Bronchial epithelial cell (primary cell): Measurements from ENCODE around the gene RADIL. TPM values are rescaled to one million over a fixed set of nuclear protein-coding genes. Genes with fewer than 3 reads are reported as not detected.

Experiments
- DNase-seq: peaks from one replicate; pipeline ENCODE4 v3.0.0-alpha.2; 2010; ENCODE audit warnings: low read depth
- FAIRE-seq: peaks from 2 replicates; lab custom pipeline; 2011; peaks lifted over from hg19 to GRCh38; lab: Jason Lieb, UNC
- H3K27me3 ChIP-seq: 2 replicates; pipeline ENCODE4 v1.5.1; 2011; ENCODE audit warnings: low read length; ENCODE audit not compliant: control insufficient read depth, insufficient read depth
- H3K36me3 ChIP-seq: 2 replicates; pipeline ENCODE4 v1.5.1; 2011; ENCODE audit warnings: low read length; ENCODE audit not compliant: control insufficient read depth, insufficient read depth
- H3K4me3 ChIP-seq: 2 replicates; pipeline ENCODE4 v1.5.1; 2011; ENCODE audit warnings: mild to moderate bottlenecking, low read depth, low read length, control low read depth
- CTCF ChIP-seq: IDR thresholded peaks from 2 replicates; pipeline ENCODE4 v1.5.1; 2011; ENCODE audit warnings: mild to moderate bottlenecking, moderate library complexity, low read length, control low read depth, inconsistent platforms; ENCODE audit not compliant: insufficient read depth, severe bottlenecking
- total RNA-seq: library from RNA; depleted of rRNA; stranded (reverse); fragments of >200 nt; gene quantifications from 2 replicates; pipeline ENCODE4 v1.2.1, GENCODE V29; 2014

RADIL gene
- total RNA-seq, 1 donor from 2014 or later, result under 0.01 TPM

- FAIRE-seq (peak; percentile 85), DNase-seq (no peak)
- Histone ChIP-seq H3K4me3 (no peak overlapping the region), H3K27me3 (no peaks in the 10 kb centered on the region), H3K36me3 (no peaks in the 10 kb centered on the region)
- no peak for TF ChIP-seq CTCF
Measured at GRCh38 chr7:4800926-4801838, 82.3 kb downstream of the RADIL start.

- Histone ChIP-seq H3K4me3 (no peak overlapping the region), H3K36me3 (no peaks in the 10 kb centered on the region), H3K27me3 (no peaks in the 10 kb centered on the region)
- FAIRE-seq (no peak), DNase-seq (no peak)
- no peak for TF ChIP-seq CTCF
Measured at GRCh38 chr7:4800487-4800886, 83.0 kb downstream of the RADIL start.

DNA sequence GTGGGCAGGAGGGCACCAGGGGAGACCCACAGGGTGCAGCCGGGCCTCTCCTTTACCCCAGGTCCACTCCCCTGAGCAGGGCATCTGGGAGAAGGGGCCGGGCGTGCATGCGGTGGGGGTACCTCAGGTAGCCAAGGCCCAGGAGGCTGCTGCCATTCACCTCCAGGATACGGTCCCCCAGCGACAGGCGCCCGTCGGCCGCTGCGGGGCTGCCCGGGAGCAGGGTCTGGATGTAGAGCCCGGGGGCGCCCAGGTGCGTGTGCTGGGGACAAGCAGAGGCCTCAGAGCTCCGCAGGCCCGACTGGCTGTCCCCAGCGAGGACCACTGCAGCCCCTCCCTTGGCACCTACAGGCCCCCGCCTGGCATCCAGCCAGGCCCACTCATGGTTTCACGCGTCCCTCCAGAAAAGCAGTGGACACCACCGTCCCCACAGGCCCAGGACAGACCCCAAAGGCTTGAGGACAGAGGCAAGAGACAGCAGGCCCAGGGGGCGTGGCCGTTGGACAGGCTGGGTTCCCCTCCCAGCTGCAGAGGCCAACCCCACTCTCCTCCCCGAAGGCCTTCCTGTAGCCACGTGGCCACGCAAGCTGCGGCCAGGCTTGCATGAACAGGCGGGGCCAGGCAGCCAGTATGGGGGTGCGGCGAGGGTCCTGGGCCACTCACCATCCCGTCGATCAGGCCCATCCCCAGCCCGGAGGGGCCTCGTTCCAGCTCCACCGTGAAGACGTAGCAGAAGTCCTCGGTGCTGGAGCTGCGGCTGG is 83.8 kb downstream of the RADIL start:
- Histone ChIP-seq H3K36me3 (no peaks in the 10 kb centered on the region), H3K27me3 (no peaks in the 10 kb centered on the region), H3K4me3 (no peak overlapping the region)
- no peak for FAIRE-seq
- no peak for DNase-seq
- no peak for TF ChIP-seq CTCF

DNA sequence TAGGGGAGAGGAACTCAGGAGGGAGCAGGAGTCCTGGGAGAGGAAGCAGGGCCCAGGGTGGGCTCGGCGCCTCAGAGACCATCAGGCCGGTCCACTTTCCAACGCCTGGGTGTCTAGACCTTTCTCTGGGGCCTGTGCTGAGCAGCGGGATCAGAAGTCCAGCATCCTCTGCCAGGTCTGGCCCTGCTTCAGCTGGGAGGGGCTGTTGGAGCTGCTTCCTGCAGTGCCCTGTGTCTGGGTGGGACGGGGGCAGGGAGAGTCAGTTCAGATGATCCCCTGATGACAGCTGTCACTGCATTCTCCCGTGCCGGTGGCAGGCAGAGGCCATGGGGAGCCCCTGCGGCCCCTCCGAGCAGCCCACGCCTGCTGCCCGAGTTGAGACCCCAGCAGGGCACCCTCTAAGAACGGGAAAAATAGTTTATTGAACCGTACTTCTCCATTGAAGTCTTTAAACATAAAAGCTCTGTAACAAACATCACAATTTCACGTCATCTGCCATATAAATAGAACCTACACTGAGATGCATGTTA is 84.7 kb downstream of the RADIL start:
- TF ChIP-seq CTCF, result no peak
- Histone ChIP-seq H3K4me3 (no peak overlapping the region), H3K36me3 (no peaks in the 10 kb centered on the region), H3K27me3 (no peaks in the 10 kb centered on the region)
- DNase-seq, result no peak
- no peak for FAIRE-seq

GRCh38 chr7:4797858-4798705 is 85.4 kb downstream of the RADIL start:
- TF ChIP-seq CTCF, result peak; percentile 91
- FAIRE-seq (no peak), DNase-seq (peak; percentile 13)
- Histone ChIP-seq H3K36me3 (no peaks in the 10 kb centered on the region), H3K27me3 (no peaks in the 10 kb centered on the region), H3K4me3 (no peak overlapping the region)
